Tibial artery (tissue), 4 donors: ENCODE results near the gene DIO2.

Experiments used
- DNase-seq, 2 donors: peaks; one replicate each; pipeline ENCODE4 v3.0.0-alpha.2; 2019
- H3K27ac ChIP-seq, 2 donors: fragments of 200-600 bp; sonication (generic) in 1 of 2; 1 replicate in 1 of 2; 2 replicates in 1 of 2; pipeline ENCODE4 v1.5.1; 2018 to 2019; ENCODE audit warnings: mild to moderate bottlenecking in 1 of 2
- H3K27me3 ChIP-seq, 2 donors: fragments of 200-600 bp; sonication (generic) in 1 of 2; one replicate each; pipeline versions ENCODE4 v1.5.1 to v1.6.0; 2016 to 2019
- H3K36me3 ChIP-seq, 3 donors: fragments of 200-600 bp; sonication (generic) in 2 of 3; one replicate each; pipeline ENCODE4 v1.5.1; 2016 to 2019; ENCODE audit warnings: mild to moderate bottlenecking in 2 of 3
- H3K4me1 ChIP-seq, 4 donors: fragments of 200-600 bp; sonication (generic) in 2 of 4; 1 replicate in 3 of 4; 2 replicates in 1 of 4; pipeline ENCODE4 v1.5.1; 2016 to 2019
- H3K4me3 ChIP-seq, 2 donors: fragments of 200-600 bp; sonication (generic) in 1 of 2; 1 replicate in 1 of 2; 2 replicates in 1 of 2; pipeline ENCODE4 v1.5.1; 2018 to 2019; ENCODE audit warnings: mild to moderate bottlenecking in 2 of 2
- H3K9me3 ChIP-seq, 3 donors: fragments of 200-600 bp; sonication (generic) in 1 of 3; one replicate each; pipeline ENCODE4 v1.5.1; 2016 to 2019
- CTCF ChIP-seq, 2 experiments: fragments of 200-600 bp in 1 of 2; fragments of 450-650 bp in 1 of 2; IDR thresholded peaks; one replicate each; pipeline ENCODE4 v1.5.1; 2017 to 2019; ENCODE audit warnings: antibody characterized with exemption in 2 of 2, mild to moderate bottlenecking in 1 of 2, moderate library complexity in 1 of 2
- intact Hi-C: fragments of 100-400 bp; cut with DNase I; formaldehyde crosslinking; loops from one replicate; pipeline ENCODE4 v1.15.0; 2023; ENCODE audit warnings: low total_unique reads

DIO2 gene

GRCh38 chr14:80211153-80212022 lies at the start of gene DIO2:
DIO2 (minus strand) TSS chr14:80211504; CDS start chr14:80211472, 32 bp downstream.
- Histone ChIP-seq H3K9me3 (no peaks in the 10 kb centered on the region), H3K27ac (peak within 1 kb of the TSS in 1 of 2 donors; percentile 55), H3K4me1 (peaks cover 0 to 30% (median 3%) of the 10 kb centered on the region in 4 donors), H3K36me3 (no peaks in the 10 kb centered on the region), H3K27me3 (no peaks in the 10 kb centered on the region), H3K4me3 (peak within 1 kb of the TSS; percentile 26 to 39)
- no peak for TF ChIP-seq CTCF (IDR thresholded peaks at IDR 0.05)
- intact Hi-C loops = no loop called here
- DNase-seq = peak; percentile 60 to 81

GRCh38 chr14:80260645-80261044 lies 49.3 kb upstream of the DIO2 start:
- H3K27me3 ChIP-seq = no peaks in the 10 kb centered on the region
- no peaks in the 10 kb centered on the region for H3K4me1 ChIP-seq
- H3K36me3 ChIP-seq = no peaks in the 10 kb centered on the region
- no peak overlapping the region for H3K4me3 ChIP-seq
- intact Hi-C loops = no loop called here
- no peaks in the 10 kb centered on the region for H3K9me3 ChIP-seq
- DNase-seq = no peak
- H3K27ac ChIP-seq = no peak overlapping the region
- no peak for TF ChIP-seq CTCF (IDR thresholded peaks at IDR 0.05)

- H3K36me3 ChIP-seq = no peaks in the 10 kb centered on the region
- no peak for DNase-seq
- H3K4me3 ChIP-seq = no peak overlapping the region
- no peaks in the 10 kb centered on the region for H3K27me3 ChIP-seq
- peaks cover 0 to 20% (median 12%) of the 10 kb centered on the region in 3 donors for H3K9me3 ChIP-seq
- intact Hi-C loops = no loop called here
- H3K4me1 ChIP-seq = no peaks in the 10 kb centered on the region
- TF ChIP-seq CTCF (IDR thresholded peaks at IDR 0.05) = no peak
- H3K27ac ChIP-seq = no peak overlapping the region
Observed at GRCh38 chr14:80239631-80240030, 28.3 kb upstream of the DIO2 start.

GRCh38 chr14:80237143-80237542 lies 25.8 kb upstream of the DIO2 start:
- no peak for TF ChIP-seq CTCF (IDR thresholded peaks at IDR 0.05)
- no peak overlapping the region for H3K27ac ChIP-seq
- no peak overlapping the region for H3K4me3 ChIP-seq
- peaks cover 0 to 19% (median 12%) of the 10 kb centered on the region in 3 donors for H3K9me3 ChIP-seq
- H3K27me3 ChIP-seq = no peaks in the 10 kb centered on the region
- no peak for DNase-seq
- H3K4me1 ChIP-seq = no peaks in the 10 kb centered on the region
- intact Hi-C loops = no loop called here
- no peaks in the 10 kb centered on the region for H3K36me3 ChIP-seq

GRCh38 chr14:80233470-80234089 lies 22.3 kb upstream of the DIO2 start:
- no peak for TF ChIP-seq CTCF (IDR thresholded peaks at IDR 0.05)
- DNase-seq = no peak
- Histone ChIP-seq H3K27me3 (no peaks in the 10 kb centered on the region), H3K9me3 (peaks cover 0 to 30% (median 12%) of the 10 kb centered on the region in 3 donors), H3K4me1 (no peaks in the 10 kb centered on the region), H3K36me3 (no peaks in the 10 kb centered on the region), H3K4me3 (no peak overlapping the region), H3K27ac (no peak overlapping the region)
- intact Hi-C loops = no loop called here
